Right hindlimb (tissue), 1 donor: ENCODE data around the gene SMAD9.

Experiments
- DNase-seq: peaks from one replicate; pipeline ENCODE4 v3.0.0-alpha.2; 2018

The SMAD9 gene

DNA sequence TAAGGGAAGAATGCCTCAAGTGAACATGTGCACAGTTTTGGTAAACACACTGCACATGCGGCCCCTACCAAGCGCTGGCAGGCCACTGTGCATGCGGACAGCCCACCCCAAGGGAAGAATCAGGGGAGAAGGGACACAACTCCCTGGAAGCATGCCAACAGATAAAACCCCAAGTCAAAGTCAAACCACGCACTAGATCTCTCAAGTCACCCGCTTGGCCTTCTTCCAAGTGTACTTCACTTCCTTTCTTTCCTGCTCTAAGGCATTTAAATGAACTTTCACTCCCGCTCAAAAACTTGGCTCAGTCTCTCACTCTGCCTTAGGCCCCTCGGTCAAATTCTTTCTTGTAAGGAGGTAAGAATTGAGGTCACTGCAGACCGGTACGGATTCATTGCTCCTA, 105.6 kb downstream of the SMAD9 start:
- no peak for DNase-seq

DNA sequence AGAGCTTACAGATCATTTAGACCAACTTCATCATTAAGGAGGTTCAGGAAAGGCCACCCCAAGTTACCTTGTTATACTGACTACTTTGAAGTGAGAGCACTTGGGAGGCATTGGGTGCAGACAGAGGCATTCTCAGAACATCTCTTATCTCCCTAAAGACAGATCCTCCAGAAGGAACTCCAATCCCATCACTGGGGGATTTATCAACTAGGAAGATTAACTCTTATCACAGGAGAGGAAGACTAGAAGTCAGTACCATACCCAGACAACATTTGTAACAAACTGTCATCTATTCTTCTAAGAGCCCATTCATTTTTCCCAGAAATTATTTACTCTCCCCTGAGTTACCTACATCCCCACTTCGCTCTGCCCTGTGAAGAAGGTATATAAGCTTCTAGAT, 106.8 kb downstream of the SMAD9 start:
- DNase-seq = no peak

DNA sequence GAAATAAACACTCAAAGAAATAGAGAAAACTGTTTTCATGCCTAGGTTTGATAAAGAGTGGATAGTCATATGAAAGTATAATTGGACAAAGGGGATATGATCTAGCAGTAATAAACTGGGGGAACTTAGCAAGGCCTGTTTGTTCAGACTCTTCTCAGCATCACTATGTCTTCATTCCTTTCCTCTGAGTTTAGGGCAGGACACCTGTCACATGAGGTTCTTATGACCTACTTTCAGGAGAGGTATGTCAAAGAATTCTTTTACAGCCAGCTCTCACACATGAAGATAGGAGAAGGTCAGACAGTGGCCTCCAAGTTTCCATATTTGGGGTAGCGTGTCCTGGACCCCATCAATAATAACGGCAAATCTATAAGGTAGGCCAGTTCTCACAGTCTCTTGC, 112.4 kb downstream of the SMAD9 start:
- DNase-seq = no peak

DNA sequence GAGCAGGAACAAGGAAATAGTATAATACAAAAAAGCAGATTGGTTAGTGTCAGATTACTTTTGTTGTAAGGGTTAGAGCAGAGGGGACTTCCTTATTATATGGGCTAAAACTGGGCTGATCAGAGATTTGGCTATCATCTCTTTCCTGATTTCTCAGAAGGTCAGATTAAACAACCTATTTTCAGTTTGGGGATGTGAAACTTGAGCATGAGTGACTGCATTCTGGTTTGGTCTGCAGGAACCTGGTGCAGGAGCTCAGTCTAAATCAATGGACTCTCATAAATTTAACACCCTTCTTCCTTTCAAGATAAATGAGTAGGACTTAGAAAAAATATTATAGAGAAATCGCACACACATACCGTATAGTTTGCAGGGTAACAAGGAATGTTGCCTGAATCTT, 113.9 kb downstream of the SMAD9 start:
- DNase-seq = no peak

DNA sequence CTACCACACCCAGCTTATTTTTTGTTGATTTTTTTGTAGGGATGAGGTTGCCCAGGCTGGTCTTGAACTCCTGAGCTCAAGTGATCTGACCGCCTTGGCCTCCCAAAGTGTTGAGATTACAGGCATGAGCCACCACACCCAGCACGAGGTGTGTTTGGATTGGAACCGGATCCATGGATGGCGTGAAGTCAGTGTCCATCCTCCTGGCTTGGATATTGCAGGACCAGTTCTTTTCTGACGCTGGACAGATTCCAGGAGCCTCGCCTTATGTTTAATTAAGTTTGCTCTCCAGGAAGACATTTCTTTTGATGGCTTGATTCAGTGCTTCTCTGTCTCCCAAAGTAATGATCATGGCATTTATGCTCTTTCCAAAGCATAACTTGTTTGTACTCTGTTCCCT, 115.5 kb downstream of the SMAD9 start:
- DNase-seq = no peak

DNA sequence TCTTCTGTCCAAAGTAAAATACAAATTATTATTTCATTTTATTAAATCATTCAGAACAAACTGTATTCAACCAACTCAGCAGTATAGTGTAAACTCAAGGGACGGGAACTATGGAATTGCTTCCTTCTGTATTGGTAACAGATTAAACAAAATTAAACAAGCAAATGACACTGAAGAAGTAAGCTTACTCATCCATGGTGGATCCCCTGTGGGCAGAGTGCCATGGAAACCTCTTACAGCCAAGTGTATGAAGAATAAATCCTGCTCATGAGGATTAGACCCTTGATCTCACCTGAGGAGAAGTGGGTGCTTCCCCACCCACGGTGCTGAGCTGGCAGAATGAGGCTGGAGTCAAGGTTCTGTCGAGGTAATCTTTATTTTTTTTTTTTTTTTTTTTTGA, 119.0 kb downstream of the SMAD9 start:
- no peak for DNase-seq

DNA sequence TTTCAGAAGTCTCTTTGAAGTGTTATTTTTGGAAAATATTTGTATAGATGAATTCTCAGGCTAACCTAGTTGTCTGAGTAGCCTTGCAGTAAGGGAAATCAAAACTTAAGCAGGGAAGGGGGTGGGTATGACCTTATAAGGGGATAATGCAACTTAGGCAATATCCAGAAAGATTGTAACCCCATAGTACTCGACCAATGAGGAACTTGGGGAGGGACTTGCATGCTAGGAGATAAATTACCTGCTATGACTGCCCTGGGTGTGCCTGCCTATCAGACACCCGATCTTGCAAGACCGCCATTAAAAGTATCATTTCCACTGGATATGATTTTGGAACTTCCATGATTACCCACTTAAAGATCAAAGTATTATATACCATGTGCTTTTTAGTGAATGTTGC, 124.0 kb downstream of the SMAD9 start:
- no peak for DNase-seq

DNA sequence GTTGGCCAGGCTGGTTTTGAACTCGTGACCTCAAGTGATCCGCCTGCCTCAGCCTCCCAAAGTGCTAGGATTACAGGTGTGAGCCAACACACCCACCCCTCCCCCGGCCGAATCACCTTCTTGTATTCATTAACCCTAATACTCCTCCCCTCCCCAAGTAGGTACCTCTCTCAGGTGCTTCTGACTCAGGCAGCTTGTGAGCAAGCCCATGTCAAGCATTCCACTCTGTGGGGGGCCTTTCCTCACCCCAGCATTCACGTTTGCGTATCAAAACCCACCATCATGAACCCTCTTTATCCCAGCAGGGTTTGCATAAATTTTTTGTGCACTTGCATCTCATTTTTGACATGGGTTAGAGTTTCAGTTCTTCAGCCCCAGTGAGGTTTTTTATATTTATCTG, 124.6 kb downstream of the SMAD9 start:
- no peak for DNase-seq
